ENCODE data around the gene KRTAP5-10.
"Not testable (repeated sequence)": the region's sequence is repeated elsewhere in the genome, so short reads cannot be mapped to it uniquely, and the experiment has no call there.

DNA sequence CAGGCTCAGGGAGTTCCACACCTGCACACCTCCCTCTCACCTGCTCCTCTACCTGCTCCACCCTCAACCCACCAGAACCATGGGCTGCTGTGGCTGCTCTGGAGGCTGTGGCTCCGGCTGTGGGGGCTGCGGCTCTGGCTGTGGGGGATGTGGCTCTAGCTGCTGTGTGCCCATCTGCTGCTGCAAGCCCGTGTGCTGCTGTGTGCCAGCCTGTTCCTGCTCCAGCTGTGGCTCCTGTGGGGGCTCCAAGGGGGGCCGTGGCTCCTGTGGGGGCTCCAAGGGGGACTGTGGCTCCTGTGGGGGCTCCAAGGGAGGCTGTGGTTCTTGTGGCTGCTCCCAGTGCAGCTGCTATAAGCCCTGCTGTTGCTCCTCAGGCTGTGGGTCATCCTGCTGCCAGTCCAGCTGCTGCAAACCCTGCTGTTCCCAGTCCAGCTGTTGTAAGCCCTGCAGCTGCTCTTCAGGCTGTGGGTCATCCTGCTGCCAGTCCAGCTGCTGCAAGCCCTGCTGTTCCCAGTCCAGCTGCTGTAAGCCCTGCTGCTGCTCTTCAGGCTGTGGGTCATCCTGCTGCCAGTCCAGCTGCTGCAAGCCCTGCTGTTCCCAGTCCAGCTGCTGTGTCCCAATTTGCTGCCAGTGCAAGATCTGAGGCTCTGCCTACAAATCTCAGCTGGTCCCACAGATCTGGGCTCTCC lies 27.2 kb upstream of the KRTAP5-10 start, which contains the start of gene KRTAP5-8:
- TF ChIP-seq, protein P1, sequence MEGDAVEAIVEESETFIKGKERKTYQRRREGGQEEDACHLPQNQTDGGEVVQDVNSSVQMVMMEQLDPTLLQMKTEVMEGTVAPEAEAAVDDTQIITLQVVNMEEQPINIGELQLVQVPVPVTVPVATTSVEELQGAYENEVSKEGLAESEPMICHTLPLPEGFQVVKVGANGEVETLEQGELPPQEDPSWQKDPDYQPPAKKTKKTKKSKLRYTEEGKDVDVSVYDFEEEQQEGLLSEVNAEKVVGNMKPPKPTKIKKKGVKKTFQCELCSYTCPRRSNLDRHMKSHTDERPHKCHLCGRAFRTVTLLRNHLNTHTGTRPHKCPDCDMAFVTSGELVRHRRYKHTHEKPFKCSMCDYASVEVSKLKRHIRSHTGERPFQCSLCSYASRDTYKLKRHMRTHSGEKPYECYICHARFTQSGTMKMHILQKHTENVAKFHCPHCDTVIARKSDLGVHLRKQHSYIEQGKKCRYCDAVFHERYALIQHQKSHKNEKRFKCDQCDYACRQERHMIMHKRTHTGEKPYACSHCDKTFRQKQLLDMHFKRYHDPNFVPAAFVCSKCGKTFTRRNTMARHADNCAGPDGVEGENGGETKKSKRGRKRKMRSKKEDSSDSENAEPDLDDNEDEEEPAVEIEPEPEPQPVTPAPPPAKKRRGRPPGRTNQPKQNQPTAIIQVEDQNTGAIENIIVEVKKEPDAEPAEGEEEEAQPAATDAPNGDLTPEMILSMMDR (IDR thresholded peaks at IDR 0.05), result not testable (repeated sequence)
- not testable (repeated sequence) for TF ChIP-seq POLR2A (IDR thresholded peaks at IDR 0.05)
